ENCODE data around the gene LOC101059915.
"Not testable (repeated sequence)": the region's sequence is repeated elsewhere in the genome, so short reads cannot be mapped to it uniquely, and the experiment has no call there.

The LOC101059915 gene

DNA sequence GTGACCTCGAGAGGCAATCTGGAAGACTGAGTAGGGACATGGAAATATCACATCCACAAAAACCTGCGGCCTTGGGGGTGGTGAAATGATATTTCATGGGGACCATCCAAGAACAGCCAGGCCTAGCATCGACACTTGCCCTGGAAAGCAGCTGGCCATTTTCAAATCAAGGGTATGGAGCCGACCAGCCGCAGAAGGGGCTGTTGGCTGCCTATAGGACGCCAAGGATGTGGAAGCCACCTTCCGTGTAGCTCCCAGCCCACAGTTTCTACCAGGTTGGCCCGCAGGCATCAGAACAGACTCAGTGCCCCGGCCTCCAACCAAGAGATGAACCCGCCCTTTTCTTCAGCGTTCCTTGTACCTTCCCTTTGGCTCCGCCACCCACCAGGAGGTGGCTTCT lies 5.4 kb upstream of the LOC101059915 start:
- no peak overlapping the region for H3K27ac ChIP-seq (ENCODE audit: low read depth in 1 of 2, low read length in 1 of 2)
- ATAC-seq (ENCODE audit: insufficient read depth, low FRiP score): no peak
- 81 to 84% methylated on average over 8 to 12 of the region's 12 CpGs for WGBS, 2 donors

GRCh38 chrX:71662654-71663053 lies 4.7 kb upstream of the LOC101059915 start:
- 20 to 59% methylated on average over 3 to 11 of the region's 11 CpGs for WGBS, 2 donors
- H3K27ac ChIP-seq (ENCODE audit: low read depth in 1 of 2, low read length in 1 of 2); H3K4me3 ChIP-seq; H3K36me3 ChIP-seq (ENCODE audit: control insufficient read depth in 4 of 4, insufficient read depth in 4 of 4, low read length in 4 of 4); DNase-seq; H3K27me3 ChIP-seq (ENCODE audit: control insufficient read depth in 3 of 3, insufficient read depth in 3 of 3, low read length in 2 of 3); ATAC-seq (ENCODE audit: insufficient read depth, low FRiP score); H3K9ac ChIP-seq (ENCODE audit: insufficient read depth in 1 of 2, low read length in 2 of 2); H3K9me3 ChIP-seq (ENCODE audit: control insufficient read depth in 4 of 4, insufficient read depth in 3 of 4, low read length in 3 of 4); H3K4me1 ChIP-seq (ENCODE audit: control insufficient read depth in 5 of 5, insufficient read depth in 5 of 5, low read length in 5 of 5): not testable (repeated sequence)

More for the DNA sequence above, 5.4 kb upstream of the LOC101059915 start:
- H3K36me3 ChIP-seq (ENCODE audit: control insufficient read depth in 4 of 4, insufficient read depth in 4 of 4, low read length in 4 of 4): no peaks in the 10 kb centered on the region
- H3K27me3 ChIP-seq (ENCODE audit: control insufficient read depth in 3 of 3, insufficient read depth in 3 of 3, low read length in 2 of 3): no peaks in the 10 kb centered on the region
- no peak overlapping the region for H3K9ac ChIP-seq (ENCODE audit: insufficient read depth in 1 of 2, low read length in 2 of 2)
- no peaks in the 10 kb centered on the region for H3K4me1 ChIP-seq (ENCODE audit: control insufficient read depth in 5 of 5, insufficient read depth in 5 of 5, low read length in 5 of 5)
- TF ChIP-seq CTCF (IDR thresholded peaks at IDR 0.05; ENCODE audit: control extremely low read depth, extremely low read depth): no peak
- no peak for DNase-seq
- peaks cover 0 to 2% (median 0%) of the 10 kb centered on the region in 4 donors for H3K9me3 ChIP-seq (ENCODE audit: control insufficient read depth in 4 of 4, insufficient read depth in 3 of 4, low read length in 3 of 4)
- H3K4me3 ChIP-seq: no peak overlapping the region

GRCh38 chrX:71663238-71663637 lies 4.1 kb upstream of the LOC101059915 start:
- not testable (repeated sequence) for H3K9me3 ChIP-seq (ENCODE audit: control insufficient read depth in 4 of 4, insufficient read depth in 3 of 4, low read length in 3 of 4); H3K9ac ChIP-seq (ENCODE audit: insufficient read depth in 1 of 2, low read length in 2 of 2); H3K27me3 ChIP-seq (ENCODE audit: control insufficient read depth in 3 of 3, insufficient read depth in 3 of 3, low read length in 2 of 3); DNase-seq; H3K27ac ChIP-seq (ENCODE audit: low read depth in 1 of 2, low read length in 1 of 2); H3K4me3 ChIP-seq; ATAC-seq (ENCODE audit: insufficient read depth, low FRiP score); H3K4me1 ChIP-seq (ENCODE audit: control insufficient read depth in 5 of 5, insufficient read depth in 5 of 5, low read length in 5 of 5); H3K36me3 ChIP-seq (ENCODE audit: control insufficient read depth in 4 of 4, insufficient read depth in 4 of 4, low read length in 4 of 4)
- WGBS, 2 donors: 55 to 63% methylated on average over 6 to 8 of the region's 8 CpGs

DNA sequence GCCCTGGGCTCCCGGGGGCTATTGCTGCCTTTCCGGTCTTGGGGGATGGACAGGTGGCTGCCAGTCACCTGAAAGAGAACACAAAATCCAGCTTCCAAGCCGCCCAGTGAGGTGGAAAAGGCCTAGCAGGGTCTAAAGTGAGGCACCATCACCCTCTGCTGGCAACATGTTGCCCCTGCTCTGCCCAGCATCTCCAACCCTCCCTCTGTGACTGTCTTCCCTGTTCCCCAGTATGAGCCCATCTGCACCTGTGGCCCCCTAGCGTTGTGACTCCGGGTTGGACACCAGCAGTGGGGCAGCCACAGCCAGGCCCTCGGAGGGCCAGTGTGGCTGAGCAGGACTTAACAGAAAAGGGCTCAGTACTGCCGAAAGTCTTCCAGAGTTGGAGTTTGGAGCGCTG lies 3.1 kb upstream of the LOC101059915 start:
- H3K9me3 ChIP-seq (ENCODE audit: control insufficient read depth in 4 of 4, insufficient read depth in 3 of 4, low read length in 3 of 4); H3K4me3 ChIP-seq; H3K27me3 ChIP-seq (ENCODE audit: control insufficient read depth in 3 of 3, insufficient read depth in 3 of 3, low read length in 2 of 3); DNase-seq; H3K27ac ChIP-seq (ENCODE audit: low read depth in 1 of 2, low read length in 1 of 2); H3K36me3 ChIP-seq (ENCODE audit: control insufficient read depth in 4 of 4, insufficient read depth in 4 of 4, low read length in 4 of 4); H3K4me1 ChIP-seq (ENCODE audit: control insufficient read depth in 5 of 5, insufficient read depth in 5 of 5, low read length in 5 of 5); H3K9ac ChIP-seq (ENCODE audit: insufficient read depth in 1 of 2, low read length in 2 of 2); ATAC-seq (ENCODE audit: insufficient read depth, low FRiP score): not testable (repeated sequence)
- WGBS, 2 donors: 56 to 62% methylated on average over 7 to 8 of the region's 8 CpGs

DNA sequence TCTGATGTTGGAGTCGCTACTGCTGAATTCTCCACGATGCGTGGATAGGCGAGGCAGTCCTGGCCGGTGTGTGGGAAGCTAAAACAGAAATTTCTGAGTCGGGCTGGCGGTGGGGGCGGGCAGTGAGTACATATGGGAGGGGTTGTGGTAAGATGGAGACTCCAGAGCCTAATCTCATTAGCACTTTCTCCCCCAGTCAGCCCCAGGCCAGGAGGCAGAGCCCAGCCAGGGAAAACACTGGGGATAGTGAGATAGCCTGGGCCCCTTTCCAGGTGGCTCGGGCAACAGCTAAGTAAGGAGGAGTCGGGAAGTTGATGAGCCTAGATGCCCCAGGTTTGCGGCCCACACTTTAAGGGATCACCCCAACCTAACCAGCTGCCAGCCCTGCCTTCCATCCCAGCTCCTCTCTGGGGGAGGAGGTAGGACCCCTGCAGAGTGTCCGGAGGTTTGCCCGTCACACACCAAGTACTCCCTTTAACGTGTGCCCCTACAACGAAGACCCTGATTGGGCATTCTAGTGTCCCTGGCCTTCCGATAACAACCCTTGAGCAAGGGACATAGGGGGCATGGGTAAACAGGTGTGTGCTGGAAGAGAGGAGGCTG lies 2.4 kb upstream of the LOC101059915 start:
- WGBS, 2 donors: 89 to 96% methylated on average over 15 to 16 of the region's 16 CpGs

More for the DNA sequence above, 2.4 kb upstream of the LOC101059915 start:
- H3K9ac ChIP-seq (ENCODE audit: insufficient read depth in 1 of 2, low read length in 2 of 2): no peak overlapping the region
- H3K27me3 ChIP-seq (ENCODE audit: control insufficient read depth in 3 of 3, insufficient read depth in 3 of 3, low read length in 2 of 3): no peaks in the 10 kb centered on the region
- no peaks in the 10 kb centered on the region for H3K36me3 ChIP-seq (ENCODE audit: control insufficient read depth in 4 of 4, insufficient read depth in 4 of 4, low read length in 4 of 4)
- DNase-seq (no peak), ATAC-seq (ENCODE audit: insufficient read depth, low FRiP score) (no peak)
- no peaks in the 10 kb centered on the region for H3K4me1 ChIP-seq (ENCODE audit: control insufficient read depth in 5 of 5, insufficient read depth in 5 of 5, low read length in 5 of 5)
- peaks cover 0 to 2% (median 0%) of the 10 kb centered on the region in 4 donors for H3K9me3 ChIP-seq (ENCODE audit: control insufficient read depth in 4 of 4, insufficient read depth in 3 of 4, low read length in 3 of 4)
- H3K27ac ChIP-seq (ENCODE audit: low read depth in 1 of 2, low read length in 1 of 2): no peak overlapping the region
- no peak for TF ChIP-seq CTCF (IDR thresholded peaks at IDR 0.05; ENCODE audit: control extremely low read depth, extremely low read depth)
- no peak overlapping the region for H3K4me3 ChIP-seq

Measured in lung (tissue), 11 donors.